Cortex of kidney (tissue), 1 donor: Measurements from ENCODE around the gene MTUS2.

Source experiments
- DNase-seq: peaks from one replicate; lab custom pipeline; 2025; lab: John Stamatoyannopoulos, UW

MTUS2 gene

GRCh38 chr13:29508130-29508875 lies 688.2 kb downstream of the MTUS2 start:
- DNase-seq, result no peak

- no peak for DNase-seq
Measured at GRCh38 chr13:29508876-29509252, 688.7 kb downstream of the MTUS2 start.

- DNase-seq, result no peak
Measured at GRCh38 chr13:29509999-29510589, 690.0 kb downstream of the MTUS2 start.

GRCh38 chr13:29510651-29511084 lies 690.5 kb downstream of the MTUS2 start:
- DNase-seq, result no peak

- no peak for DNase-seq
Measured at GRCh38 chr13:29511106-29511796, 691.1 kb downstream of the MTUS2 start.

- DNase-seq, result no peak
Measured at GRCh38 chr13:29511980-29512379, 691.8 kb downstream of the MTUS2 start.

- no peak for DNase-seq
Measured at GRCh38 chr13:29513002-29513980, 693.2 kb downstream of the MTUS2 start.

GRCh38 chr13:29513981-29514719 lies 694.0 kb downstream of the MTUS2 start:
- DNase-seq, result no peak

GRCh38 chr13:29514720-29515310 lies 694.7 kb downstream of the MTUS2 start:
- DNase-seq, result no peak

- DNase-seq, result no peak
Measured at GRCh38 chr13:29515372-29515771, 695.2 kb downstream of the MTUS2 start.

- no peak for DNase-seq
Measured at GRCh38 chr13:29516012-29516411, 695.9 kb downstream of the MTUS2 start.

GRCh38 chr13:29516880-29517279 lies 696.7 kb downstream of the MTUS2 start:
- no peak for DNase-seq

GRCh38 chr13:29519921-29520320 lies 699.8 kb downstream of the MTUS2 start:
- DNase-seq, result no peak

GRCh38 chr13:29520671-29521070 lies 700.5 kb downstream of the MTUS2 start:
- DNase-seq, result no peak

GRCh38 chr13:29521336-29521735 lies 701.2 kb downstream of the MTUS2 start:
- no peak for DNase-seq

- no peak for DNase-seq
Measured at GRCh38 chr13:29522044-29522685, 702.0 kb downstream of the MTUS2 start.

GRCh38 chr13:29523199-29523961 lies 703.2 kb downstream of the MTUS2 start:
- DNase-seq, result no peak

- no peak for DNase-seq
Measured at GRCh38 chr13:29524176-29524575, 704.0 kb downstream of the MTUS2 start.

GRCh38 chr13:29524641-29525040 lies 704.5 kb downstream of the MTUS2 start:
- DNase-seq, result no peak

- DNase-seq, result no peak
Measured at GRCh38 chr13:29525757-29526156, 705.6 kb downstream of the MTUS2 start.
